DMS79 (cell line): Measurements from ENCODE around the gene NELL1.

Source experiments
- DNase-seq: peaks from one replicate; lab custom pipeline; 2025; lab: John Stamatoyannopoulos, UW

The NELL1 gene

DNA sequence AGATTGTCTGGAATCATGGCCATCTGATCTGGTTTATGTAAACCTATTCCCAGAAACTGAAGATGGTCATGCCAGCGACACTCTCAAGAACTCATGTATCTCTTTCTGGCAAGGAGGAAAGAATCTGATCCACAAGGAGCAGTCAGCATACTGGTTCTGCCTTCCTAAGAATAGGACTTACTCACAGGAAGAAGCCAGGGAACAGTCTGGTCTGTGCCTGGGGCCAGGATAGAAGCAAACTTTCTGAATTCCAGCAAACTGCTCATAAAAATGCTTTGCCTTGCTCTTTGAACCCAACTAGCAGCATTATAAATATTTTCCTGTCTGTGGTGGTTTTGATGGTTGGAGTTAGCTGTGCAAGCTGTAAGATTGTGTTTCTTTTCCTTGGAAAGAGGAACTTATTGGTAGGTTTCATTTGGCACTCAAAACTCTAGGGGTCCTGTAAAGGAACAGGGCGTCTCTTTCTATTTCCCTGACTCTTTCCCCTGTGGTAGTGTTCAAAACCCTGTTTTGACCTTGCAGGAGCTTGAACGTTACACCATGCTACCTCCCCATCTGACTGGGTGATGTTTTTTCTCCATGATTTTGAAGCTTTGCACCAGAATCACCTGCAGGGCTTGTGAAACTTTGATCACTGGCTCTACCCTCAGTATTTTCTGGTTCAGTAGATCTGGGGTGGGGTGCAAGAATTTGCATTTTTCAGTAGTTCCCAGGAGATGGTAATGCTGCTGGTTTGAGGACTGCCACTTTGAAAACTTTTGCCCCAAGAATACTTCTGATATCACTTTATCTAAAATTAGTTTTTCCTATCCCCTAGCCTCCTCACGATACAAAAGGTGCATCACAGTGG is 895.7 kb downstream of the NELL1 start:
- DNase-seq = no peak

GRCh38 chr11:21566521-21567117 is 897.2 kb downstream of the NELL1 start:
- no peak for DNase-seq

DNA sequence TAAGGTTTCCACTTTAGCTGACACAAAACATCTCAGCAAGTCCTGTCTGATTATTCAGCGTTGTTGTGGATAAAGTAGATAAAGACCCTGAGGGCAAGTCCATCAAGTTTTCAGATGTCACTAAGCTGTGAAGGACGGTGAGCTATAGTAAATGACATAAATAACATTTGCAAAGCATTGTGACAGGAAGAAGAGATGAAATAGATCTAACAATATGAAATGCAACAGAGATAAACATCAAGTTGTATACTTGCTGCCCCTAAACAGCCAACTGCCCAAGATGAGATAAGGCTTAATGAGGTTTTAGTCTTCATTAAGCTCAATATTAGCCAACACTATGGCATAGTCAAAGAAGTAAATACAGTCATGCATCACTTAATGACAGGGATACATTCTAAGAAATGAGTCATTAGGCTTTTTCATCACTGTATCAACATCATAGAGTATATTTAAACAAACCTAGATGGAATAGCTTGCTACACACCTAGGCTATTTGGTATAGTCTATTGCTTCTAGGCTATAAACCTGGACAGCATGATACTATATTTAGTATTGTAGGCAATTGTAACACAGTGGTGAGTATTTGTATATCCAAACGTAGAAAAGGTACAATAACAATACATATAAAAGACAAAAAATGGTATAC is 898.4 kb downstream of the NELL1 start:
- DNase-seq = no peak

- no peak for DNase-seq
Observed at GRCh38 chr11:21572210-21572609, 902.8 kb downstream of the NELL1 start.

DNA sequence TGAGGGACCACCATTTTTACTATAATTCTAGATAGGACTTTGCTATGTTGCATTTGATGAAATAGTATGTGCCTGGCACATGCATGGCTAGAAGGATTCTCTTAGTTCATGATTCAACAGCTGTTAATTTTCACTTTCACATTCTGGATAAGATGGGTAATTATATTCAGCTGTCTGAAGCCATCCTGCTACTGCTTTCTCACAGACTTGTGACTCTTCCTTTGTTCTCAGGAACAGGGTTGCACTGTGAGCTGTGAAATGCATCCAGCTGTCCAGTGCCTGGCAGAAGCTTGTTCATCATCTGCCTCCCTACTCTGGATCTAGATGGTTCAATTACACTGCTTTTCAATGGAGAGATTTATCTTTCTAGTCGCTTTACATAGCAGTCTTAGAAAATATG is 913.4 kb downstream of the NELL1 start:
- DNase-seq = no peak

GRCh38 chr11:21588754-21589153 is 919.4 kb downstream of the NELL1 start:
- DNase-seq = no peak

DNA sequence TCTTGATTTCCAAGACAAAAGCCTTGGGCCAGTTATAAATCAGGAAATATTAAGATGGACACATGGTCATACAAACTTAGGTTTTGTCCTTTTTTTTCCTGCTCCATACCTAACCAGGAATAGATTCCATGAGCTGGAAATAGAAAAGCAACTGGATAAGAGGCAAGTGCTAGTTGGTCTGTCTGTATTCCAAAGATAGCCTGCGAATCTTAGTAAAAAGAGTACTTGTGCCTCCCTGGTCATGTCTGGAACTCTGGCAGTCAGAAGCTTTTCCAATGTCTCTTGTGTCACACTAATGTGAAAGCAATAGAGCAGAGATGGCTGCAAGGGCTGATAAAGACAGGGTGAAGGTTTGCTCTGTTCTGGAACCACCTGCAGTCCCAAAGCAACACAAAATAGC is 933.3 kb downstream of the NELL1 start:
- DNase-seq = no peak

GRCh38 chr11:21603886-21604285 is 934.5 kb downstream of the NELL1 start:
- DNase-seq = no peak

DNA sequence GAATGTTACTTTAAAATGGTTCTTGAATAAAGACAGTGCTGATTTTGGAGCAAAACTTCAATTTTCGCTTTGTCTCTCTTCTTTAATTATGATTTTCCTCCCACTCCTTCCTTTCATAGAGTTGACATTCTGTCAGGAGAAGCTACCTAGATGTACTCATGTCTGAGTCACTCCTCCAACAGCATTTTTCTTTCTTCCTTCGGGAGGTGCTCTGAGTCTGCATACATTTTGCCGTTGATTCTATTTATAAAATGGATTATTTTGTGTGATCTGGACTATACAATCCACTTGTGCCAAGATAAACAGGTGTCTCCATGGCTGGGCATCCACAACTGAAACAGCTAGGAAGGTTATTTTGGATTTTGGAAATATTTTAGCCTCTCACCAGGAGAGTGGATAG is 935.2 kb downstream of the NELL1 start:
- DNase-seq = no peak

GRCh38 chr11:21612326-21612725 is 942.9 kb downstream of the NELL1 start:
- DNase-seq = no peak

DNA sequence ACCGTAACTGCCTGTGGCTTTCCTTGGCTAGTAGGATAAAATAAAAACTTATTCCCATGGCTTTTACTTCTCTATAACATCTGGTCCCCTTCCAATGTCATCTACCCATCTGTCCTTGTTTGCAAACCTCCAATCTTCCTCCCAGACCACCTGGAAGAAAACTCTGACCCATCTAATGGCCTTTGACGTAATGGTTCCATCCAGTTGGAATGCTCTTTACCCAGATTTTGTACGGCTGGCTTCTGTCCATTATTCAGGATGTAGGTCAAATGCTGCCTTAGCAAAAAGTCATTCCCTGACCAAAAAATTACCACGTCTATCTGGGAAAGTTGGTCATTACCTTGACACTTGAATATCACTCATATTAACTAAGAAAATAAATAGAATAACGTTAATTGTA is 945.6 kb downstream of the NELL1 start:
- no peak for DNase-seq

DNA sequence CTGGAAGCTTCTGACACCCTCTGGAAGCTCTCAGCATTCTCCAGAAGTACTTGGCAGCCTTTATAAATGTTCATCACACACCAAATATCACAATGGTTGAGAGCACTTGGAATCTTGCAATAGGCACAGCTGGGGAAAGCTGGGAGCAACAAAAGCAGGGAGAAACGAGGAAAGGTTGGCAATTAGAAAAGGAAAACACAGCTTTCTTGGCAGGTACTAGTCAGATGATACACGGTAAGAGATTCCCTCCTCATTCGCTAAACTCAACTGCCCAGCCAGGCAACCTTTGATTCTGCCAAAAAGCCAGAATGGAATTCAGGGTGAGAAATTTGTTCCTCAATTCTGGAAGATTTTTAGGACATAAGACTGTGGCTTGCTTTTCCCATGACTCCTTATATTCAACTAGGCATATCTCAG is 946.6 kb downstream of the NELL1 start:
- DNase-seq = no peak

GRCh38 chr11:21622566-21622965 is 953.2 kb downstream of the NELL1 start:
- no peak for DNase-seq

GRCh38 chr11:21622995-21623394 is 953.6 kb downstream of the NELL1 start:
- no peak for DNase-seq
